NCI-H526 treated with DMSO at 0.1 percent for 48 hours (cell line): ENCODE measurements around the gene MANEA.

Source experiments
- DNase-seq: peaks from one replicate; lab custom pipeline; 2025; lab: John Stamatoyannopoulos, UW

The MANEA gene

GRCh38 chr6:95589067-95589466 lies 11.7 kb downstream of the MANEA start:
- DNase-seq = no peak

GRCh38 chr6:95589826-95590570 lies 12.7 kb downstream of the MANEA start:
- DNase-seq = no peak

GRCh38 chr6:95593025-95593424 lies 15.7 kb downstream of the MANEA start:
- DNase-seq = no peak

- DNase-seq = no peak
These were observed 18.7 kb downstream of the MANEA start for GRCh38 chr6:95596021-95596420.

- no peak for DNase-seq
These were observed 22.4 kb downstream of the MANEA start for GRCh38 chr6:95599706-95600105.

DNA sequence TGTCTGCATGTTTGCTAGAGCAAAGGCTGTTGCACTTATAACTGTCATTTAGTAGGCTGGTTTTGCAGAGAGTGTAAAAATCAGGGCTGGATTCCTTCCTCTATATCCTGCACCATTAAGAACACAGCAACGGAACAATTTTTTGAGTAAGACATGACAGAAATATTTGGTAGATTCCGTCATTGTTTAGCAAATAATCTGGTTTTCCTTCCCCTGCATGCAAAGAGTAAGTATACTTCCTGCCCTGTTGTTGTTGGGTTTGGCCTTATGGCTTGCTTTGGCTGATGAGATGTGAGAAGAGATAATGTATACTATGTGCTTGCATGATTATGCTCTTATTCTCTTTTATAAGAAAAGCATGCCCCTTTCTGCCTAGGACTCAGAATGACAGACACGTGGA lies 23.8 kb downstream of the MANEA start:
- no peak for DNase-seq

DNA sequence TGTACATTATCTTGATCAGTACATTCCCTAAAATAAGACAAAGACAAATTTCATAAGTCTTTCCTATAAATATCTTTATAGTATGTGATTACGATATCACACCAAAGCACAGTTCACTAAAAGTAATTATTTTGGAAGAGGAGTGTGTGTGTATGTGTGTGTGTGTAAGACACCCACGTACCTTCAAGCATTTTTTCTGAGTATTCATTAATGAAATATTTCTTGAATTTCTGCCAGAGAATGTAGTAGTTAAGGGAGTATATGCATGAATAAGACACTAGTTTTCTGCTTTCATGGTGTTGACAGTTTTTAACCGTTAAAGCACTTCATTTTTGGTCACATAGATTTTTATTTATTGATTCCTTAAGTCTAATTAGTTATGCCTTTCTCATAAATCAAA lies 36.8 kb downstream of the MANEA start:
- DNase-seq = no peak

GRCh38 chr6:95629551-95629950 lies 52.2 kb downstream of the MANEA start:
- no peak for DNase-seq

DNA sequence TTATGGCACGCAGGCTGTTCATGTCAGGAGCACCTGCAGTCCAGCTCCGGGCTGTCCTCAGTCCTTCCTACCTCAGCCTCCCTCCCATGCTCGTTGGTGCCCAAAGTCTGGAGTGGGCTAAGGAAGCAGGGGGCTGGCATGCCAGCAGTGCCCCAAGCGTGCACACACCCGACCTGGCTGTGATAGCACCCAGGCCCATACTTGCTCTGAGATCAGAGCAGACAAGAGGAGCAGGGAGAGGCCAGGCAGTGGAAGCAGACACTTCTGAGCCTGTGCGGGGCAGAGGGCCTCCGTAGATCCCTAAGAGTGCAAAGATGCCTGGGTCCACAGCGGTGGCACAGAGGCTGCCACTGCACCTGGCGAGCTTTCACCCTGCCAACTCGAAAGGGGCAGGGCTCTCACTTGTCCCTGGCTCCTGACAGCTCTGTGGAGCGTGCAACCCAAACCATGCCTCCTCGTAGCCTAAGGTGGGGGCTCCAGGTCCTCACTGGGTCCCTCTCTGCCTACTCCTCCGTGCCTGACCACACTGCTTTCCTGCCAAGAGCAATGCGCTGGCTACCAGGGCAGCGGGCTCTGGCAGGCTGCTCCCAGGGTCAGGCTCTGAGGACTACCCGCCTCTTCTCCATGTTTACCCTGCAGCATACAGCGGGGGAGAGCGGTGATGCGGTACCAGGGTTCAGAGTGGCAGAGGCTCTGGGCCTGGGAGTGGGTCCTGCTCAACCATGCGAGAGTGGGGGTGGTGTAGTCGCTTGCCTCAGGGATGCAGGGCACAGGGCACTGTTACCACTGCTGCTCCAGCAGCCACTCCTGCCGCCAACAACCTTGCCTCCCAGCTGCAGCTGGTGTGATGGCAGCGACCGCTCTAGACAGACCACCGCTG lies 59.5 kb downstream of the MANEA start:
- DNase-seq = no peak

- DNase-seq = no peak
These were observed 71.3 kb downstream of the MANEA start for GRCh38 chr6:95648636-95649035.

DNA sequence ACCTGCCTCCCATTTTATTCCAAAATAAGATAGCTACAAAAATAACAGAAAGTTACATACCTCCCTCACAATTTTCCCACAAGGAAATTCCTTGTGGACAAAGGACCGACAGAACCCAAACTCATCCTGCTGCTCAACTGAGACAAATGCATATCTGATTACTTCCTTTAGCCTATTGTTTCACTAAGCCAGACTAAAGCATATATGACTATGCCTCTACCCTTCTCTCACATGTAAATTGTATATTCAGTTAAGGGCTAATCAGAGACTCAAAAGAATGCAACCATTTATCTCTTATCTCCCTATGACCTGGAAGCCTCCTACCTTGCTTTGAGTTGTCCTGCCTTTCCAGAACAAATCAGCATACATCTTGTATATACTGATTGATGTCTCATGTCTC lies 72.1 kb downstream of the MANEA start:
- DNase-seq = no peak

DNA sequence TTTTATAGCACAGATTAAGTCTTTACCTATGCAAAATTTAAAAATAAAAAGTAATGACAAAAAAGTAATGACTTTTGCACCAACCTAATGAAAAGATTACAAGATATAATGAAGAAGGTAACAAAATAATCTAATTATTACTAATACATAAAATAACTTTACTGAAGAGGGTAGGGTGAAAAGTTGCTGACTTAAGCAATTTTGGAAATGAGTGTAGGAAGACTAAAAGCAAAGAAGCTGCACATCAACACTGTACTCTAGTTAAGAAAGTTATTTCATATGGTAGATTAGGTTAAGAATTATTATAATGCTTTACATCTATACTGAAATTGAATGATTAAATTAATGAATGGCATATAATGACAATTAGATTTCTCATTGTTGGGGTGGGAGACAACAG lies 76.8 kb downstream of the MANEA start:
- no peak for DNase-seq

DNA sequence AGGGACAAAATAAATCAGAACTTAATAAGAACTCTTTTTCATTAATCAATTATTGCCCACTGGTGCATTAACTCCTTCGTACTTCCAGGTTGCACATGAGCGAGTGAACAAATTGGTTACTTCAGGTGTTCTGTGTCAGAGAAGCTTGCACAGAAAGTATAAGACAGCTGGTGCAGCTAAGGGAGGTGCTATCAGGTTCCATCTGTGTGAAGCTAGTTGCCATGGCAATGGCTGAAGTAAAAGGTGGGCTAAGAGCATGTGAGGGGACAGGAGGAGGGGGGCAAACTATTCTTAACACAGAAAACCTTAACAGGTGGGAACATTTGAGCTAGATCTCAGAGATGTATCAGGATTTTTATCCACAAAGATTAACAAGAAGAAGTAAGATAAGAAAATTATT lies 81.6 kb downstream of the MANEA start:
- no peak for DNase-seq
